ENCODE results near the gene MUC13.

MUC13 gene

GRCh38 chr3:124862006-124862405 is 72.5 kb downstream of the MUC13 start:
- no peak for DNase-seq

GRCh38 chr3:124861041-124861440 is 73.5 kb downstream of the MUC13 start:
- DNase-seq: no peak

- no peak for DNase-seq
Measured at GRCh38 chr3:124860599-124860998, 74.0 kb downstream of the MUC13 start.

- DNase-seq: no peak
Measured at GRCh38 chr3:124859025-124859424, 75.5 kb downstream of the MUC13 start.

GRCh38 chr3:124858275-124858674 is 76.3 kb downstream of the MUC13 start:
- no peak for DNase-seq

GRCh38 chr3:124856677-124857076 is 77.9 kb downstream of the MUC13 start:
- DNase-seq: peak; percentile 14
